Subcutaneous abdominal adipose tissue (tissue), 5 donors: ENCODE data around the gene NDC1.

Source experiments
- H3K27ac ChIP-seq: one replicate; pipeline ENCODE4 v1.7.0; 2013; ENCODE audit warnings: low read depth, mild to moderate bottlenecking, inconsistent platforms, low read length, moderate library complexity
- H3K27me3 ChIP-seq, 5 donors: one replicate each; pipeline ENCODE4 v1.7.0; 2013; ENCODE audit warnings: low read length in 5 of 5, inconsistent platforms in 1 of 5; ENCODE audit not compliant: control insufficient read depth in 5 of 5, insufficient read depth in 4 of 5
- H3K36me3 ChIP-seq, 5 donors: one replicate each; pipeline ENCODE4 v1.7.0; 2013; ENCODE audit warnings: low read length in 5 of 5; ENCODE audit not compliant: control insufficient read depth in 5 of 5, insufficient read depth in 5 of 5
- H3K4me1 ChIP-seq, 5 donors: one replicate each; pipeline ENCODE4 v1.7.0; 2013; ENCODE audit warnings: low read length in 5 of 5, mild to moderate bottlenecking in 3 of 5, moderate library complexity in 1 of 5; ENCODE audit not compliant: control insufficient read depth in 5 of 5, insufficient read depth in 5 of 5
- H3K4me3 ChIP-seq, 5 donors: one replicate each; pipeline ENCODE4 v1.7.0; 2013; ENCODE audit warnings: low read length in 5 of 5, low read depth in 1 of 5
- H3K9ac ChIP-seq, 5 donors: one replicate each; pipeline ENCODE4 v1.7.0; 2013; ENCODE audit warnings: low read length in 5 of 5, mild to moderate bottlenecking in 4 of 5, moderate library complexity in 3 of 5
- H3K9me3 ChIP-seq, 5 donors: one replicate each; pipeline ENCODE4 v1.7.0; 2013; ENCODE audit warnings: low read length in 5 of 5; ENCODE audit not compliant: control insufficient read depth in 5 of 5
- donor health status: healthy.
- donor health status: healthy.
- donor health status: healthy.
- donor health status: healthy.
- donor health status: healthy.

NDC1 gene

DNA sequence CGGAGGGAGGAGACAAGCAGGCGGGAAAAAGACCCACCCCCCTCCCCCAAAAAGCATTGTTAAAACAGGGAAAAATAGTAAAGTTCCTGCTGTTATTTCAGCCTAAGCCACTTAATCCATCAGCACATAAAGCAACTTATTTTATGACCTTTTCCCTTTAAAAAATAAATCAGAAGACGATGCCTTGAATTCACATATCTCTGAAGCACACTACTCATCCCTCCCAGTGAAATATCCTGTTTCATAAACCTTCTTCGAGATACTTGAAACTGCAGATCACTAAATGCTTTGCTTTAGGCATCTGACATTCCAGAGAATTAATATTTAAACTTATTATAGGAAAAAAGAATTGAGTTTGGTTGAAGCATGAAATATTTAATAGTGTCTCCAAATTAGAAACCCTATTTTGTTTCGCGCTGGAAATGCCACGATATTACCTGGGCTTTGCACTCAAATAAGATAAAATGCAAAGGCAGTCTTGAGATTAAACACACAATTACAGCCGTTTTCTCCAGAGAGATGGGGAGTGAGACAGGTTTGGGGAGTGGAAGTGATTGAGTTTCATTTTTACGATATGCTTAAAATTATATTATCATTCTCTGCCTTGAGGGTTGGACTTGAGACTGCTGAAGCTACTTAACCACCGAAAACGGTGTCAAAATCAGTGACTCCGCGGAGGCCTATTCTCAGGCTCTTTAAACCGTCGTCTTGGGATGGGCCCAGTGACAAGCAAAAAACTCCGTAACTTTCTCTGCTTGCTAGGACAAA is 108.5 kb downstream of the NDC1 start:
- Histone ChIP-seq H3K4me1 (no peaks in the 10 kb centered on the region), H3K4me3 (no peak overlapping the region), H3K36me3 (no peaks in the 10 kb centered on the region), H3K9ac (no peak overlapping the region), H3K27ac (no peak overlapping the region), H3K27me3 (no peaks in the 10 kb centered on the region), H3K9me3 (no peaks in the 10 kb centered on the region)

DNA sequence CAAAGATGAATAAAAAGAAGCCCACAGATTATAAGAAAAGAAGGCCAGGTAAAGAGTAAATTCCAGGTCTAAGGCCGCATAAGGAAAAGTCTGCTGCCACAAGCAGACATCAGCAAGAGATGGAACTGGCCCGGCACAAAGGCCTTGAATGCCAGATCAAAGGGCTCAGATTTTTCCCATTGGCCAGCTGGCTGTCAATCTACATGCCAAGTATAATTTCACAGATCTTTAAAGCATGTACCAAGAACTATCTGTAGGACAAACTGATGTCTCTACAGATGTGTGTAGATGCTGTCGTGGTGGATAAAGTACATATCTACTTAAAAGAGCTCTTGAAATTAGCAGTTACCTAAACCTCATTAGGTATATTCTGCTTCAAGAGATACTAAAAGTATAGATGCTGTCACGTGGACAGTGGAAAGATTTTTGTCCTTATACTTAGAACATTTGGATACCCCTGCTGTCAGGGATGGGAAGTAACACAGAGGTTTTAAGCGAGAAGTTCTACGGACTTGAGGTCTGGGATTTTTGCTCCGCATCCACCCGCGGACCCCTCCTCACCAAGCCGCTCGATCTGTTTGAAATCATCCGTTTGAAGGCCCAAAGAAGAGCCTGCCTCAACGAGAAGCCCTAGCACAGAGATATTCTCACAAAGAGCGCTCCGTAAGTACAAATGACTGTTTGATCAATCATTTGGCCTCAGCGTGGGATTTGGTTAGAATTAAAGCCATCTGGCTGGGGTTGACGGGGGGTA is 109.2 kb downstream of the NDC1 start:
- Histone ChIP-seq H3K4me1 (no peaks in the 10 kb centered on the region), H3K27ac (no peak overlapping the region), H3K36me3 (no peaks in the 10 kb centered on the region), H3K4me3 (no peak overlapping the region), H3K9me3 (no peaks in the 10 kb centered on the region), H3K9ac (no peak overlapping the region), H3K27me3 (no peaks in the 10 kb centered on the region)

DNA sequence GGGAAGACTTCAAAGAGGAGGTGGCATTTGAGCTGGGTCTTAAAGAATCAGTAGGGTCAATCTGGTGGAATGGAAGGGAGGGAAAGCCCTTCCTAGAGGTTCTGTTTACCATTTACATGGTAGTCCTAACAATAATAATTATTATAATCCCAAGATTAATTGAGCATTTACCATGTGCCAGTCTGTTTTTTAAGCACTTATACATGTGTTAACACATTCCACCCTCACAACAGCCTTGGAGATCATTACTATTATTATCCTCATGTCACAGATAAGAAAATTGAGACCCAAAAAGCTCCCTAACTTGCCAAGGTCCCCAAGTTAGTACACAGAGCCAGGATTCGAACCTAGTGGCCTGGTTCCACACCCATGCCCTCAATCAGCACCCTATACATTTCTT is 109.9 kb downstream of the NDC1 start:
- Histone ChIP-seq H3K4me1 (no peaks in the 10 kb centered on the region), H3K36me3 (no peaks in the 10 kb centered on the region), H3K4me3 (no peak overlapping the region), H3K27me3 (no peaks in the 10 kb centered on the region), H3K9me3 (no peaks in the 10 kb centered on the region), H3K27ac (no peak overlapping the region), H3K9ac (no peak overlapping the region)

GRCh38 chr1:53727461-53728092 is 110.5 kb downstream of the NDC1 start:
- H3K36me3 ChIP-seq: no peaks in the 10 kb centered on the region
- H3K9ac ChIP-seq: no peak overlapping the region
- no peaks in the 10 kb centered on the region for H3K27me3 ChIP-seq
- no peak overlapping the region for H3K4me3 ChIP-seq
- H3K4me1 ChIP-seq: peaks cover 0 to under 1% (median under 1%) of the 10 kb centered on the region in 5 donors
- no peaks in the 10 kb centered on the region for H3K9me3 ChIP-seq
- no peak overlapping the region for H3K27ac ChIP-seq

DNA sequence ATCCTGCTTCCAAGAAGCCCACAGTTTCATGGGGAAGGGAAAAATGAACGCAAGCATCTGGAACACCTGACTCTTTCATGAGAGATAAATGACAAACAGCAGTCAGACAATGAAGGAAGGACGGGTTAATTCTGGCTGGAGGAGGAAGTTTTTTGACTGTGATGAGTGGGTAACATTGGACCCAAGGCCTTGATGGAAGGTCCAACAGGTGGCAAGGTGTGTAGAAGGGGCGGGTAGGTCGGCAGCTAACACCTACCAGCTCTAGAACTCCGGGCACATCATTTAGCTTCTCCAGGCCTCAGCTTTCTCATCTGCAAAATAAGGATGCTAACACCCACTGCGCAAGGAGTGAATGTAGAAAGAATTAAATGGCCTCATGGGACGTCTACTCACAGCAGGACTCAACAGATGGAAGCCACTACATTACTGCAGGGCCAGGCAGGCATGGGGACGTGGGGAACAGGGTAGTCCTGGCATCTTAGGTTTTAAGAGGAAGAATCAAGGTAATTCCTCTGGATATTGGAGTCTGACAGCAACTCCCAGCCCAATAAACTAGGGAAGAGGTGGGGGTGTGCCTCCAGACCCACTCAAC is 112.0 kb downstream of the NDC1 start:
- Histone ChIP-seq H3K9ac (no peak overlapping the region), H3K27me3 (no peaks in the 10 kb centered on the region), H3K36me3 (no peaks in the 10 kb centered on the region), H3K27ac (no peak overlapping the region), H3K9me3 (no peaks in the 10 kb centered on the region), H3K4me1 (peaks cover 0 to 15% (median 6%) of the 10 kb centered on the region in 5 donors), H3K4me3 (no peak overlapping the region)

- Histone ChIP-seq H3K4me1 (peaks cover 0 to 16% (median 6%) of the 10 kb centered on the region in 5 donors), H3K27me3 (no peaks in the 10 kb centered on the region), H3K9ac (no peak overlapping the region), H3K27ac (no peak overlapping the region), H3K9me3 (no peaks in the 10 kb centered on the region), H3K4me3 (no peak overlapping the region), H3K36me3 (no peaks in the 10 kb centered on the region)
Measured at GRCh38 chr1:53725238-53725689, 112.8 kb downstream of the NDC1 start.

DNA sequence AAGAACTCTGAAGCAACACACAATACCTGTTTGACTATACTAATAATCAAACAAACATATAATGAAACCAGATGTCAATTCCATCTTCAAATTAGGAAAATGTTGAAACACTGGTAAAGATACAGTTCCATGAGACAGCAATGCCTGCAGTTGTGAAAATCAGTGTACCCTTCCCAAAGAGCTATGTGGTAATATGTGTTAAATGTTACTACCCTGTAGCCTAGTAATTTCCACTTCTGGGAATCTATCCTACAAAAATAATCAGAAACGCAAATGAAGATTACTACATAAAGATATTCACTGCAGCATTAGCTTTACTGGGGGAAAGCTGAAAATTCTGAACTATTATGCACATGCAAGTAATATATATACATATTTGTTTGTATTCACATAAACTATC is 116.1 kb downstream of the NDC1 start:
- Histone ChIP-seq H3K27ac (peak overlapping the region; percentile 66), H3K4me3 (no peak overlapping the region), H3K9me3 (no peaks in the 10 kb centered on the region), H3K27me3 (no peaks in the 10 kb centered on the region), H3K4me1 (peaks cover 2 to 27% (median 6%) of the 10 kb centered on the region in 5 donors), H3K36me3 (no peaks in the 10 kb centered on the region), H3K9ac (no peak overlapping the region)

DNA sequence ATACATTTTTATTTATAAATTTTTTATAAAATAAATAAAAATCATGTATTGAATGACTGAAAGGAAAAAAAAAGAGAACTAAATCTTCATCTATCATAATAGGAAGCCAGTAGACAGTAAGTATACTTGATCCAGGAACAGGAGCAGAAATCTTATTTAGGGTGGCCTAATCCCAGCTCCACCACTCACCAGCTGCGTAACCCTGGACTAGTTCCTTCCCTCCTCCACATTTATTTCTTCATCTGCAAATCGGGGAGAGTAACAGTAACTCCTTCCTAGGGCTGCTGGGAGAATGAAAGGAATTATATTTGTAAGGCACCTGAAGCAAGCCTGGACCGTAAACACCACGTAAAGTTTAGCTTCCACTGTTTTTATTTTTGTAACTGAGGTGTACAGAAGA is 117.0 kb downstream of the NDC1 start:
- no peaks in the 10 kb centered on the region for H3K9me3 ChIP-seq
- no peaks in the 10 kb centered on the region for H3K36me3 ChIP-seq
- H3K27me3 ChIP-seq: no peaks in the 10 kb centered on the region
- peaks cover 2 to 27% (median 6%) of the 10 kb centered on the region in 5 donors for H3K4me1 ChIP-seq
- peak overlapping the region; percentile 66 for H3K27ac ChIP-seq
- no peak overlapping the region for H3K4me3 ChIP-seq
- peak overlapping the region in 1 of 5 donors; percentile 35 for H3K9ac ChIP-seq

DNA sequence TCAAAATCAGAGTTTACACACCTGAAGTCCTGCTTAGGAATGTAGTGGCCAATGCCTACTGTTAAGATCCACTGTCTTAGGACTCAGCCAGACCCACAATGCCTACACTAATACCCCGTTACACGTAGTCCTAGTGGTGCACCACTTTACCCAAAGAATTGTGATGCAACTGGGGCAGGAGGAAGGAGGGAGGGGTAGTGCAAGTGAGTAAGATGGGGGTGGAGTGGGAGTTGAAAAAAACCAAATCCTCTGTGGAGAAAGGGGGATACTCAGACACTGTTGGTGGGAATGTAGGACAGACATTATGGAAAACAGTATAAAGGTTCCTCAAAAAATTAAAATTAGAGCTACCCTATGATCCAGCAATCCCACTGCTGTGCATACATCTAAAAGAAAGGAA is 118.6 kb downstream of the NDC1 start:
- Histone ChIP-seq H3K4me3 (no peak overlapping the region), H3K36me3 (no peaks in the 10 kb centered on the region), H3K4me1 (peaks cover 2 to 27% (median 6%) of the 10 kb centered on the region in 5 donors), H3K9me3 (no peaks in the 10 kb centered on the region), H3K27me3 (no peaks in the 10 kb centered on the region), H3K27ac (no peak overlapping the region), H3K9ac (no peak overlapping the region)
